Activated CD8-positive, alpha-beta memory T cell treated with anti-CD3 and anti-CD28 coated beads, Interleukin-2, amount 50 U/mL, for 24 hours (primary cell): ENCODE results near the gene NDFIP1.
"Not testable (repeated sequence)": the region's sequence is repeated elsewhere in the genome, so short reads cannot be mapped to it uniquely, and the experiment has no call there.

Source experiments
- DNase-seq: peaks from one replicate; pipeline ENCODE4 v3.0.0-alpha.2; 2020; ENCODE audit errors: extremely low read depth

The NDFIP1 gene, protein sequence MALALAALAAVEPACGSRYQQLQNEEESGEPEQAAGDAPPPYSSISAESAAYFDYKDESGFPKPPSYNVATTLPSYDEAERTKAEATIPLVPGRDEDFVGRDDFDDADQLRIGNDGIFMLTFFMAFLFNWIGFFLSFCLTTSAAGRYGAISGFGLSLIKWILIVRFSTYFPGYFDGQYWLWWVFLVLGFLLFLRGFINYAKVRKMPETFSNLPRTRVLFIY

DNA sequence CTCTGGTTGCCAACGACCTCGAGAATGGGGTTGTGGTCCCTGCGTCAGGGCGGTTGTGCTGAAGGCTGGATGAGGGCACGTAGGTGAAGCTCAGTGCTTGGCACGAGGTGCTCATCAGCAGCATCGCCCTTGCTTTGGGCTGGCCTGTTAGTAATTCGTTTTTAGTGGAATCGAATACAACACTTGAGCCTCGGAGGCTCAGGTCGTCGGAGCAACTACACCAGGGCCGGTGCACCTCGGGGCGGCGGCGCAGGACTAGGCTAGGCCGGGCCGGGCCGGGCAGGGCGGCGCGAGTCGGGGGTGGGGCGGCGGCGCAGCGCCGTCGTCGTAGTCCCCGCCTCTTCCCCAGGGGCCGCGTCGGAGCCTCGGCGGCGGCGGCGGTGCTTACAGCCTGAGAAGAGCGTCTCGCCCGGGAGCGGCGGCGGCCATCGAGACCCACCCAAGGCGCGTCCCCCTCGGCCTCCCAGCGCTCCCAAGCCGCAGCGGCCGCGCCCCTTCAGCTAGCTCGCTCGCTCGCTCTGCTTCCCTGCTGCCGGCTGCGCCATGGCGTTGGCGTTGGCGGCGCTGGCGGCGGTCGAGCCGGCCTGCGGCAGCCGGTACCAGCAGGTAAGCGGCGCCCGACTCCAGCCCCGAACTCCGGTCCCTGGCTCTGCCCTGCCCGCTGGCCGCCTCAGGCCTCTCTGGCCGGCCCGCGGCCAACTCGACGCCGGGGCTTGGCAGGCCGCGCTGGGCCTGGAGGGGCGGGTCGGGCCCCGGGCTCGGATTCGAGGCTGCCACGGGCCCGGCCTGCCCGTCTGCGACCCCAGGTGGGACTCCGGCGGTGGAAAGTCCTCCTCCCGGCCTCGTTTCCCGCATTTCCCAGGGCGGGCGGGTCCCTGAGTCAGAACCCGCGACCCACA is at the start of gene NDFIP1:
Gene NDFIP1, plus strand, starts transcription at position 348 of the 899 bp plus-strand sequence. Its CDS starts 196 bp downstream, at position 544.
- DNase-seq = peak; percentile 53

- no peak for DNase-seq
Observed at GRCh38 chr5:142059304-142059940, 49.2 kb upstream of the NDFIP1 start.

DNA sequence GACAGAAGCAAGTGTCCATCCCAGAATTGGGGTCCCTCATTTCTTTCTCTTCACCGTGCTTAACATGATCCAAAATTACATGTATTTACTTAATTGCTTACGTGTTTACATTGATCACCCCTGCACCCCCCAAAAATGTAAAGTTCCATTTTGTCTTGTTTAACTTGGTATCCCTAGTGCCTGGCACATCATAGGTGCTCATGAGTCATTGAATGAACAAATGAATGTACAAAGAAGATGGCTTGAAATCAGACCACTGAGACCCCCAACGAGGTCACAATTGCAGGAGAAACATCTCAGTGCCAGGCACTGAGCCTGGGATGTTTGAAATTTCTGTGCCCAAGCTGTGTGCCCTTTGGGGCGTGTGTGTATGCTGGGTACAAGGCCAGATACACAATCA is 45.2 kb upstream of the NDFIP1 start:
- no peak for DNase-seq

- DNase-seq = no peak
Observed at GRCh38 chr5:142063878-142064331, 44.7 kb upstream of the NDFIP1 start.

- no peak for DNase-seq
Observed at GRCh38 chr5:142065273-142065672, 43.3 kb upstream of the NDFIP1 start.

DNA sequence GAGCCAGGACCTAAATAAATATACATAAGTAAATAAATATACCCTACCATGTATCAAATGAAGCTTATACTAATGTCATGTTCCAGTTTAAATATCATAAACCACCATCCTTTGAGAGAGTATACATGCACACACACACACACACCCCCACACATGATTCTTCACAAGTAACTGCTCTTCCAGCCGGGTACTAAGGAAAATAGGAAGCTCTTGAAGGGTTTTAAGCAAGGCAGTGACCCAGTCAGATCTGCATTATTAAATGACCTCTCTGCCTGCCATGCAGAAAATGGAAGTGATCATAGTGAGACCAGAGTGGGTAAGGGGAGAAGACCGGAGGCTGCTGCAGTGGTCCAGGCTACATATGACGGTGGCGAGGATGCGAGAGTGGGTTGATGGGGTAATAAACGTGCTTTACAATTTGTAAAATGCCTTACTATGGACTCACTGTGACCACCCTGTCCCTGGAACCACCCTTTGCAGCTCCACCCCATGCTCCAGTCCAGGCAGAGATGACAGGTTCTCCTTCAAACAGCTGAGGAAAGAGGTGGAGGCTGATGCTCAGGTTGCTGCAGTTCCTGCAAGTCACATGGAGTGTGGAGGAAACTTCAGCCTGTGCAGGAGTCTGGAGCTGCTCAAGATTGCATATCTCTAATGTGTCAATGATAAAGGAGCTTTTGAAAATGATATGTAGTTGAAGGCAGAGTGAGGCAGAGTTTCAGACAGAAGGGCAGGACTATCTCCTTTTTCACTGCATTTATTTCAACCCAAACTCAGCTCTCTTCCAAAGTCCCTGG is 38.8 kb upstream of the NDFIP1 start:
- no peak for DNase-seq

DNA sequence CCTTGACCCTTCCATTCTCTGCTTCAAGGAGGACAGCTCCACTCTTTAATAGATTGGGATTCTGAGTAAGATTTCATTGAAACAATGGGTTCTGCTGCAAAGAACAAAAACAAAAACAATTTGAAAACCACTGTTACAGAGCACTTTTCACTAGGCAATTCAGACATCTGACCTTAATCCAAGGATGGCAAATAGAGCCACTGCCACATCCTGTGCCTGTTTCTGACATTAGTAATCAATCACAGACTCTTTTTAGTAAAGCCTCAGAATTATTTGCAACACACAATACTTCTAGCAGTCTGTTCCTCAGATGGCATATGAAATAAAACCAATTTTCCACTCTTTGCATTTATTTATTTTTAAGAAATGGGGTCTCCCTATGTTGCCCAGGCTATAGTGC is 37.8 kb upstream of the NDFIP1 start:
- DNase-seq = no peak

GRCh38 chr5:142072488-142072887 is 36.1 kb upstream of the NDFIP1 start:
- DNase-seq = no peak

GRCh38 chr5:142073362-142073988 is 35.1 kb upstream of the NDFIP1 start:
- no peak for DNase-seq

- DNase-seq = no peak
Observed at GRCh38 chr5:142074006-142074405, 34.6 kb upstream of the NDFIP1 start.

- no peak for DNase-seq
Observed at GRCh38 chr5:142078221-142078620, 30.4 kb upstream of the NDFIP1 start.

DNA sequence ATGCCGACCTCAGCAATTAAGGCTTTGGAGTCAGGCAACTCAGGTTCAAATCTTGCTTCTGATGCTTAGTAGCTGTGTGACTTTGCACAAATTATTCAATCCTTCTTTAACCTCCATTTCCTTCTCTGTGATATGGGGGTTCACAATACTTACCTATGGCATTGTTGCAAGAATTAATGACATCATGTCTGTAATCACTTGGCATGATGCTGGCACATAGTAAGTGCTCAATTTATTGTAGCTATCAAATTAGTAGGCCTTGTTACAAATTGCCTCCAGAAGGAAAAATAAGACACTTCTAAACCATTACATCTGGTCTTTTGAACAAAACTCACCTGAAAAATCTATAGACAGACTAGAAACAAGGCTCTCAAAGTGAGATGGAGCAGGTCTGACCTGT is 29.9 kb upstream of the NDFIP1 start:
- no peak for DNase-seq

DNA sequence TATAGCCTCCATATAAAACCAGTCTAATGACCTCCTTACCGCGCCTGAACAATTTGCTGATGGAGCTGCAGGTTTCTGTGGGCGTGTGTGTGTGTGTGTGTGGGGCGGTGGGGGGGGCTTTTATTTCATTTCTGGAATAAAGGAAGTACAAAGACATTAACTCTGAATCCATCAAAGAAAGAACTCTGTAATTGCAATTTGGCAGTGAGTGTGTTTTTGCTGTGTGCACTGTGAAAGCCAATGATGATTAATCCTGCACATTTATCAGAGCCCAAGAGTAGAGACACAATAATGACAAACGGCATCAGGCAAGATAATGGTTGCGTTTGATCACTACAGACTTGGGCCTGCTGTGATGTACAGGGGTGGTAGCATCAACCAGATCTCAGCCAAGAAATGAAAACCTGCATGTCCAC is 29.3 kb upstream of the NDFIP1 start:
- DNase-seq = no peak

- no peak for DNase-seq
Observed at GRCh38 chr5:142080248-142080647, 28.3 kb upstream of the NDFIP1 start.

DNA sequence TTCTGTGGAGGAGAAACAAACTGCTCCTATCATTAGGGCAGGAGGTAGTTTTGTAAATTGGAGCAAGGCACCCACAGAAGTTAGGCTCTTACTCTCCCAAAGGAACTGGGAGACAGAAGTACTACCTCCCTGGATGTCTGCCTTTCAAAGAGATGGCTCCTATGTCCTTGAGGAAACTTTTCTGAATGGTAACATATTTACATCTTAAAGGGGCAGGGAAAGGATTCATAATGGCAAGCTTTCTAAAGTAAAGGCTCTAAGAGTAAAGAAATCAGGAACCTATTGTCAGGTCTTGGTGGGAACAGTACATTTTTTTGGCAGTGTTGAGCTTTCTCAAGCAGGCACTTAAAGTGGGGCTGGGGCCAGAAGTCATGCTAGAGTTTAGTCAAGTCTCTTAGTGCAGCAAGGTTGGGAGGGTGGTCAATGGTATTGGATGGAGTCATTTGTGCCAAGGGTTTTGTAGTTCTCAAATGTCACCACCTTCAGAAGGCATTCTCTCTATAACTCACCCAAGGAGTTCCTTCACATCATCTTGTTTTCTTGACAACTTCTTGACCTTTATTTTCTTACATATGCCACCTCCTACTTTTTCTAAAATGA is 26.3 kb upstream of the NDFIP1 start:
- no peak for DNase-seq

- DNase-seq = no peak
Observed at GRCh38 chr5:142086229-142086628, 22.4 kb upstream of the NDFIP1 start.

GRCh38 chr5:142086679-142087078 is 21.9 kb upstream of the NDFIP1 start:
- DNase-seq = no peak

DNA sequence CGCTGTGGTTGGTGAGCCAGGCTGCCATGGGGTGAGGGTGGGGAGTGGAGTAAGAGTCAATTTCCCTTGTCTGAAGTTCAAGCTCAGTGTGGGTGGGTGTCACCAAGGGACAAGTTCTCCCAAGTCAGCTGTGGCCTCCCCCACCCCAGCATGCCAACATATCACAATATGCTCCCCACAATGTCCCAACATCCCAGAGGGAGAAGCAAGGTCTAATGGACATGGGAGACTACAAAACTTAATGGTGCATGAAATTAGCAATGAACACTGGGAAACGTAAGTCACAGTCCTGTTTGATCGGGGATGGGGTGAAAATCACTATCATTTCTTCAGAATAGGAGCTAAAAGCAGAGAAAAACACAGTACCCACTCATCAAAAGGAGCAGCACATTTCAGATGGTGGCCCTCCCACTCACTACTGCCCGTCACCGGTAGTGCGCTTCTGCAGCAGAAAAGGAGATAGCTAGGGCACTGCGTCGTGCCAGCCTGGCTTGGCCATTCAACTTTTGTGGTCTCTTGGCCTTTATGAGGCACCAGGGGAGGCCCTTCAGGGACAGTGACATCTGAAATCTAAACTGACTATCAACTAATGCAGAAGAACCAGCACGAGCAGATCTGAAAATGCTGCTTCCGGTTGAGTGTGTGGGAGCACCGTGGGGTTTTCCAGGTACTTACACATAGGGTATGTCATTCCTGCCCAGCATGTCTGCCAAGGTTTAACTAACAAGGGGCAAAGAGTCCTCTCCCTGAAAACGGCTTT is 20.5 kb upstream of the NDFIP1 start:
- peak; percentile 34 for DNase-seq

- DNase-seq = not testable (repeated sequence)
Observed at GRCh38 chr5:142088855-142089479, 19.6 kb upstream of the NDFIP1 start.

GRCh38 chr5:142091012-142091411 is 17.6 kb upstream of the NDFIP1 start:
- DNase-seq = no peak
